T-helper 1 cell treated with Interleukin-12 subunit alpha and Interleukin-12 subunit beta and Interleukin-4 antibody, amounts not matched to agents 30 μg/mL and 1 μg/mL, for 36 hours (primary cell): ENCODE data around the gene GTF3C5.

Experiments
- H3K27ac Mint-ChIP-seq: one replicate; pipeline ENCODE4 v1.8.0; 2021; ENCODE audit warnings: mild to moderate bottlenecking, mixed read lengths
- H3K27me3 Mint-ChIP-seq: one replicate; pipeline ENCODE4 v1.8.0; 2021; ENCODE audit warnings: low read depth, mixed read lengths
- H3K36me3 Mint-ChIP-seq: one replicate; pipeline ENCODE4 v1.8.0; 2021; ENCODE audit warnings: low read depth, mixed read lengths
- H3K4me1 Mint-ChIP-seq: one replicate; pipeline ENCODE4 v1.8.0; 2021; ENCODE audit warnings: low read depth, mixed read lengths
- H3K4me3 Mint-ChIP-seq: one replicate; pipeline ENCODE4 v1.8.0; 2021; ENCODE audit warnings: mild to moderate bottlenecking, moderate library complexity, mixed read lengths
- H3K9me3 Mint-ChIP-seq: one replicate; pipeline ENCODE4 v1.8.0; 2021; ENCODE audit warnings: mixed read lengths

Gene GTF3C5

GRCh38 chr9:133101356-133102189 lies 70.8 kb downstream of the GTF3C5 start:
- no peak overlapping the region for H3K27ac Mint-ChIP-seq
- H3K9me3 Mint-ChIP-seq: peaks cover 2% of the 10 kb centered on the region
- no peaks in the 10 kb centered on the region for H3K27me3 Mint-ChIP-seq
- H3K36me3 Mint-ChIP-seq: peaks cover 54% of the 10 kb centered on the region
- peaks cover under 1% of the 10 kb centered on the region for H3K4me1 Mint-ChIP-seq
- H3K4me3 Mint-ChIP-seq: no peak overlapping the region

GRCh38 chr9:133102190-133103021 lies 71.6 kb downstream of the GTF3C5 start:
- H3K4me3 Mint-ChIP-seq: no peak overlapping the region
- H3K27me3 Mint-ChIP-seq: no peaks in the 10 kb centered on the region
- peaks cover 48% of the 10 kb centered on the region for H3K36me3 Mint-ChIP-seq
- peaks cover 2% of the 10 kb centered on the region for H3K4me1 Mint-ChIP-seq
- no peak overlapping the region for H3K27ac Mint-ChIP-seq
- H3K9me3 Mint-ChIP-seq: no peaks in the 10 kb centered on the region

- Mint-ChIP-seq H3K4me3 (no peak overlapping the region), H3K27ac (peak overlapping the region; percentile 63), H3K4me1 (peaks cover 2% of the 10 kb centered on the region), H3K36me3 (peaks cover 39% of the 10 kb centered on the region), H3K9me3 (no peaks in the 10 kb centered on the region), H3K27me3 (no peaks in the 10 kb centered on the region)
These were observed 72.6 kb downstream of the GTF3C5 start for GRCh38 chr9:133103183-133103986.

- Mint-ChIP-seq H3K9me3 (no peaks in the 10 kb centered on the region), H3K4me3 (no peak overlapping the region), H3K27ac (no peak overlapping the region), H3K36me3 (peaks cover 34% of the 10 kb centered on the region), H3K27me3 (no peaks in the 10 kb centered on the region), H3K4me1 (peaks cover 2% of the 10 kb centered on the region)
These were observed 73.2 kb downstream of the GTF3C5 start for GRCh38 chr9:133103987-133104505.

- Mint-ChIP-seq H3K27ac (no peak overlapping the region), H3K9me3 (no peaks in the 10 kb centered on the region), H3K27me3 (no peaks in the 10 kb centered on the region), H3K4me3 (no peak overlapping the region), H3K4me1 (peaks cover 2% of the 10 kb centered on the region), H3K36me3 (peaks cover 35% of the 10 kb centered on the region)
These were observed 74.1 kb downstream of the GTF3C5 start for GRCh38 chr9:133104718-133105460.

GRCh38 chr9:133105461-133105770 lies 74.6 kb downstream of the GTF3C5 start:
- no peak overlapping the region for H3K4me3 Mint-ChIP-seq
- H3K9me3 Mint-ChIP-seq: no peaks in the 10 kb centered on the region
- H3K4me1 Mint-ChIP-seq: peaks cover 2% of the 10 kb centered on the region
- no peaks in the 10 kb centered on the region for H3K27me3 Mint-ChIP-seq
- peaks cover 37% of the 10 kb centered on the region for H3K36me3 Mint-ChIP-seq
- H3K27ac Mint-ChIP-seq: no peak overlapping the region

- Mint-ChIP-seq H3K36me3 (peaks cover 28% of the 10 kb centered on the region), H3K4me3 (no peak overlapping the region)
These were observed 75.9 kb downstream of the GTF3C5 start for GRCh38 chr9:133106511-133107244.

GRCh38 chr9:133107245-133107722 lies 76.5 kb downstream of the GTF3C5 start:
- no peaks in the 10 kb centered on the region for H3K9me3 Mint-ChIP-seq
- H3K4me1 Mint-ChIP-seq: peaks cover 5% of the 10 kb centered on the region
- H3K4me3 Mint-ChIP-seq: no peak overlapping the region
- H3K27ac Mint-ChIP-seq: no peak overlapping the region
- peaks cover 26% of the 10 kb centered on the region for H3K36me3 Mint-ChIP-seq
- no peaks in the 10 kb centered on the region for H3K27me3 Mint-ChIP-seq

More at GRCh38 chr9:133106511-133107244, 75.9 kb downstream of the GTF3C5 start:
- Mint-ChIP-seq H3K27ac (no peak overlapping the region), H3K9me3 (no peaks in the 10 kb centered on the region), H3K27me3 (no peaks in the 10 kb centered on the region), H3K4me1 (peaks cover 2% of the 10 kb centered on the region)
